WTC11 (cell line): ENCODE measurements around the gene FBXW4.

Source experiments
- CREB1 ChIP-seq: sonication (generic); formaldehyde crosslinking; IDR thresholded peaks from 2 replicates; pipeline ENCODE4 v1.8.0; 2023; ENCODE audit warnings: mild to moderate bottlenecking, missing genetic modification reagents
- FOXP1 ChIP-seq: sonication (generic); formaldehyde crosslinking; IDR thresholded peaks from 2 replicates; pipeline ENCODE4 v1.8.0; 2022; ENCODE audit warnings: missing genetic modification reagents, mild to moderate bottlenecking, moderate library complexity, borderline replicate concordance
- IRF2 ChIP-seq: sonication (generic); formaldehyde crosslinking; IDR thresholded peaks from 2 replicates; pipeline ENCODE4 v1.8.0; 2022; ENCODE audit warnings: low read depth, missing genetic modification reagents, borderline replicate concordance
- MYBL2 ChIP-seq: sonication (generic); formaldehyde crosslinking; IDR thresholded peaks from 2 replicates; pipeline ENCODE4 v1.8.1; 2023; ENCODE audit warnings: mild to moderate bottlenecking, moderate library complexity, missing genetic modification reagents
- NR3C1 ChIP-seq: sonication (generic); formaldehyde crosslinking; conservative IDR thresholded peaks from 2 replicates; pipeline ENCODE4 v1.8.1; 2023; ENCODE audit warnings: low read depth, mild to moderate bottlenecking, missing genetic modification reagents
- TF ChIP-seq, protein P1 (sequence below): fragments of 200-600 bp; IDR thresholded peaks from 2 replicates; pipeline ENCODE4 v1.8.0; 2022; ENCODE audit warnings: antibody characterized with exemption
- TF ChIP-seq, protein P2 (sequence below): sonication (generic); formaldehyde crosslinking; IDR thresholded peaks from 2 replicates; pipeline ENCODE4 v1.8.0; 2022; ENCODE audit warnings: mild to moderate bottlenecking, missing genetic modification reagents
- TF ChIP-seq, protein P3 (sequence below): sonication (generic); formaldehyde crosslinking; IDR thresholded peaks from 2 replicates; pipeline ENCODE4 v1.8.1; 2022; ENCODE audit warnings: missing genetic modification reagents, borderline replicate concordance
- TF ChIP-seq, protein P4 (sequence below): sonication (generic); formaldehyde crosslinking; conservative IDR thresholded peaks from 2 replicates; pipeline ENCODE4 v1.8.1; 2022; ENCODE audit warnings: mild to moderate bottlenecking, missing genetic modification reagents

DNA sequence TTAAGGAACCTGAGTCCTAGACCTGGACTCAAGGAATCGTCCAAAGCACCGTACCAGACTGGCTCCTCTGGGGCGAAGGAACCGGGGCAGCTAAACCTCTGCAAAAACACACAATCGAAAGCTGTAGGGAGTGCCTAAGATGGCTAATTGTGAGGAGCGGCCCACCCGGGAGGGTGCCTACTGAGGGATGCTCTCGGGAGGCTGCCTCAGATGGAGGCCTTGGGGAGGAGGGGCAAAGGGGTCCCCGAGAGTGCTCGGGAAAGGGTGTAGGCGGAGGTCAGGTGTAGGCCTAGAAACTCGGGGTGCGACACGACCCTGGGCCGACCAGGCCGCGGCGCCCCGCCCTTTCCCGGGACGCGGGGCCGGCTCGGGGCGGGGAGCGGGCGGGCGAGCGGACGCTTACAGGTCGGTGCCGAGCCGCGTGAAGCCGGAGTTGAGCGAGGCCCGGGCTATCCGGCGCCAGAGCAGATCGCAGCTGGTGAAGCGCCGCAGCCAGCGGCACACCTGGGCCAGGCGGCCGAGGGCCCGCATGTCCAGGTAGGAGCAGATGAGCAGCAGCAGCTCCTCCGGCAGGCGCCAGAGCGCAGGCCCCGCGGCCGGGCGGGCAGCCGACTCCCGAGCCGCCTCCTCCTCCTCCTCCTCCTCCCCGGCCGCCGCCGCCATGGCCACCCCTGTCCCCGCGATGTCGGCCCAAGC is 844 bp downstream of the FBXW4 start:
- TF ChIP-seq, protein P1, sequence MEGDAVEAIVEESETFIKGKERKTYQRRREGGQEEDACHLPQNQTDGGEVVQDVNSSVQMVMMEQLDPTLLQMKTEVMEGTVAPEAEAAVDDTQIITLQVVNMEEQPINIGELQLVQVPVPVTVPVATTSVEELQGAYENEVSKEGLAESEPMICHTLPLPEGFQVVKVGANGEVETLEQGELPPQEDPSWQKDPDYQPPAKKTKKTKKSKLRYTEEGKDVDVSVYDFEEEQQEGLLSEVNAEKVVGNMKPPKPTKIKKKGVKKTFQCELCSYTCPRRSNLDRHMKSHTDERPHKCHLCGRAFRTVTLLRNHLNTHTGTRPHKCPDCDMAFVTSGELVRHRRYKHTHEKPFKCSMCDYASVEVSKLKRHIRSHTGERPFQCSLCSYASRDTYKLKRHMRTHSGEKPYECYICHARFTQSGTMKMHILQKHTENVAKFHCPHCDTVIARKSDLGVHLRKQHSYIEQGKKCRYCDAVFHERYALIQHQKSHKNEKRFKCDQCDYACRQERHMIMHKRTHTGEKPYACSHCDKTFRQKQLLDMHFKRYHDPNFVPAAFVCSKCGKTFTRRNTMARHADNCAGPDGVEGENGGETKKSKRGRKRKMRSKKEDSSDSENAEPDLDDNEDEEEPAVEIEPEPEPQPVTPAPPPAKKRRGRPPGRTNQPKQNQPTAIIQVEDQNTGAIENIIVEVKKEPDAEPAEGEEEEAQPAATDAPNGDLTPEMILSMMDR = no peak
- TF ChIP-seq CREB1 (CRISPR knock-in tag) (no peak), IRF2 (CRISPR knock-in tag) (peak; percentile 20; the same call in 1 of the 2 replicates), FOXP1 (CRISPR knock-in tag) (peak; percentile 72; the same call in 1 of the 2 replicates), NR3C1 (CRISPR knock-in tag) (no peak; the same call in 1 of the 2 replicates), MYBL2 (CRISPR knock-in tag) (no peak)
- TF ChIP-seq, protein P2, sequence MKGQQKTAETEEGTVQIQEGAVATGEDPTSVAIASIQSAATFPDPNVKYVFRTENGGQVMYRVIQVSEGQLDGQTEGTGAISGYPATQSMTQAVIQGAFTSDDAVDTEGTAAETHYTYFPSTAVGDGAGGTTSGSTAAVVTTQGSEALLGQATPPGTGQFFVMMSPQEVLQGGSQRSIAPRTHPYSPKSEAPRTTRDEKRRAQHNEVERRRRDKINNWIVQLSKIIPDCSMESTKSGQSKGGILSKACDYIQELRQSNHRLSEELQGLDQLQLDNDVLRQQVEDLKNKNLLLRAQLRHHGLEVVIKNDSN = no peak
- TF ChIP-seq, protein P3, sequence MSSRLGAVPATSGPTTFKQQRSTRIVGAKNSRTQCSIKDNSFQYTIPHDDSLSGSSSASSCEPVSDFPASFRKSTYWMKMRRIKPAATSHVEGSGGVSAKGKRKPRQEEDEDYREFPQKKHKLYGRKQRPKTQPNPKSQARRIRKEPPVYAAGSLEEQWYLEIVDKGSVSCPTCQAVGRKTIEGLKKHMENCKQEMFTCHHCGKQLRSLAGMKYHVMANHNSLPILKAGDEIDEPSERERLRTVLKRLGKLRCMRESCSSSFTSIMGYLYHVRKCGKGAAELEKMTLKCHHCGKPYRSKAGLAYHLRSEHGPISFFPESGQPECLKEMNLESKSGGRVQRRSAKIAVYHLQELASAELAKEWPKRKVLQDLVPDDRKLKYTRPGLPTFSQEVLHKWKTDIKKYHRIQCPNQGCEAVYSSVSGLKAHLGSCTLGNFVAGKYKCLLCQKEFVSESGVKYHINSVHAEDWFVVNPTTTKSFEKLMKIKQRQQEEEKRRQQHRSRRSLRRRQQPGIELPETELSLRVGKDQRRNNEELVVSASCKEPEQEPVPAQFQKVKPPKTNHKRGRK = no peak
- TF ChIP-seq, protein P4, sequence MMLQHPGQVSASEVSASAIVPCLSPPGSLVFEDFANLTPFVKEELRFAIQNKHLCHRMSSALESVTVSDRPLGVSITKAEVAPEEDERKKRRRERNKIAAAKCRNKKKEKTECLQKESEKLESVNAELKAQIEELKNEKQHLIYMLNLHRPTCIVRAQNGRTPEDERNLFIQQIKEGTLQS (CRISPR knock-in tag) = no peak
